GM10266 (cell line): Measurements from ENCODE around the gene MAPK1.
A peak's percentile ranks its signal among the peaks of the same experiment; 100 is the strongest.
"Not testable (repeated sequence)": the region's sequence is repeated elsewhere in the genome, so short reads cannot be mapped to it uniquely, and the experiment has no call there.

ENCODE experiments used
- DNase-seq: peaks from one replicate; pipeline ENCODE4 v3.0.0; 2012; ENCODE audit errors: extremely low spot score
- CTCF ChIP-seq: IDR thresholded peaks from 2 replicates; pipeline ENCODE4 v1.5.1; 2012; ENCODE audit warnings: mild to moderate bottlenecking, low read depth; ENCODE audit not compliant: control insufficient read depth, insufficient read depth; ENCODE audit errors: missing control alignments

MAPK1 gene

DNA sequence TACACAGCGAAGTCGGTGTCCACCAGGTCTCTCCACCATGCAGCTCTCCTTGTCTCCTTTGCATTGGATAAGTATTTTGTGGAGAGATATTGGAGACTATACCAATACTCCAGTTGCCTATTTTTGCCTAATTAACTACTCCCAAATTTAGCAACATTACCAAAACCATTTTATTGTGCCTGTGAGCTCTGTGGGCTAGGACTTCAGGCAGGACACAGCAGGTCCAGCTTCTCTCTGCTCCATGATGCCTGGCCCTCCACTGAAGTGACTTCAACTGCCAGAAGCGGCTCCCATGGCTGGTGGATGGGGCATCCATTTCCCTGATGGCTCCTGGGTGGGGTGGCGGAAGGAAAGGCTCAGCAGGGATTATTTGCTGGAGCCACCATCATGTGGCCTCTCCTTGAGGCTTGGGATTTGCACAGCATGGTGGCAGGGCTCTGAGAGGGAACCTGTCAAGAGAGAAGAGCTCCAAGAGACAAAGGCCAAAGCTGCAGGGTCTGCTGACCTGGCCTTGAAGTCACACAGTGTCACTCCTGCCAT, 36.9 kb upstream of the MAPK1 start:
- no peak for TF ChIP-seq CTCF
- DNase-seq: peak; percentile 2

- no peak for DNase-seq
- no peak for TF ChIP-seq CTCF
Observed at GRCh38 chr22:21903283-21903682, 35.8 kb upstream of the MAPK1 start.

- no peak for TF ChIP-seq CTCF
- peak; percentile 38 for DNase-seq
Observed at GRCh38 chr22:21902296-21903087, 35.0 kb upstream of the MAPK1 start.

- DNase-seq: no peak
- no peak for TF ChIP-seq CTCF
Observed at GRCh38 chr22:21898354-21898896, 31.0 kb upstream of the MAPK1 start.

DNA sequence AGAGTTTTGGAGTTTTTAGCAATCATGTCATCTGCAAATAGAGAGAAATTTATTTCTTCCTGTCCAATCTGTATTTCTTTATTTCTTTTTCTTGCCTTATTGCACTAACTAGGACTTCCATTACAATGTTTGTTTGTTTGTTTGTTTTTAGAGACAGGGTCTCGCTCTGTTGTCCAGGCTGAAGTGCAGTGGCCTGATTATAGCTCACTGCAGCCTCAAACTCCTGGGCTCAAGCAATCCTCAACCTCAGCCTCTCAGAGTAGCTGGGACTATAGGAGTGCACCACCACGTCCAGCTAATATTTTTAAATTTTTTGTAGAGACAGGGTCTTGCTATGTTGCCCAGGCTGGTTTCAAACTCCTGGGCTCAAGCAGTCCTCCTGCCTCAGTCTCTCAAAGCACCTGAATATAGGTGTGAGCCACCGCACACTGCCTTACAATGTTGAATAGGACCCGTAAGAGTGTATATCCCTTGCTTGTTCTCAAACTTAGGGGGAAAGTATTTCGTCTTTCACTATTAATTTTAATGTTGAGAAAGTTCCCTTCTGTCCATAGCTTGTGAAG, 29.6 kb upstream of the MAPK1 start:
- no peak for DNase-seq
- TF ChIP-seq CTCF: no peak

- not testable (repeated sequence) for DNase-seq
Observed at GRCh38 chr22:21896275-21896674, 28.8 kb upstream of the MAPK1 start.

DNA sequence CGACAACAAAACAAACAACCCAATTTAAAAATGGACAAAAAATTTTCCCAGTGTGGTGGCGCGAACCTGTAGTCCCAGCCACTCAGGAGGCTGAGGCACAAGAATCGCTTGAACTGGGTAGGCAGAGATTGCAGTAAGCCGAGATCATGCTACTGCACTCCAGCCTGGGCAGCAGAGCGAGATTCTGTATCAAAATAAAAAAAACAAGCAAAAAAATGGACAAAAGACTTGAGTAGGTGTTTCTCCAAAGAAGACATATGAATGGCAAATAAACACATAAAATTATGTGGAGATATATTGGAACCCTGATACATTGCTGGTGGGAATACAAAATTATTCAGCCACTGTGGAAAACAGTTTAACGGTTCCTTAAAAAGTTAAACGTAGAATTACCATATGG, 27.4 kb upstream of the MAPK1 start:
- no peak for DNase-seq

More for the DNA sequence above, 27.4 kb upstream of the MAPK1 start:
- TF ChIP-seq CTCF: no peak
